Parathyroid adenoma (tissue), 2 donors: Measurements from ENCODE around the gene GID8.
"Not testable (repeated sequence)": the region's sequence is repeated elsewhere in the genome, so short reads cannot be mapped to it uniquely, and the experiment has no call there.

ENCODE experiments used
- H2AFZ ChIP-seq: fragments of 300-600 bp; sonication (generic); one replicate; pipeline ENCODE4 v1.7.0; 2017; ENCODE audit warnings: antibody characterized with exemption, mild to moderate bottlenecking
- H3K27ac ChIP-seq: fragments of 300-600 bp; sonication (generic); one replicate; pipeline ENCODE4 v1.7.0; 2017
- H3K27me3 ChIP-seq: fragments of 300-600 bp; sonication (generic); one replicate; pipeline ENCODE4 v1.7.0; 2017; ENCODE audit warnings: low read length; ENCODE audit not compliant: control insufficient read depth, insufficient read depth
- H3K36me3 ChIP-seq: fragments of 300-600 bp; sonication (generic); one replicate; pipeline ENCODE4 v1.7.0; 2017; ENCODE audit warnings: low read length; ENCODE audit not compliant: control insufficient read depth, insufficient read depth
- H3K4me1 ChIP-seq: fragments of 300-600 bp; sonication (generic); one replicate; pipeline ENCODE4 v1.7.0; 2017; ENCODE audit warnings: control low read depth
- H3K4me2 ChIP-seq: fragments of 300-600 bp; sonication (generic); one replicate; pipeline ENCODE4 v1.7.0; 2017; ENCODE audit warnings: low read length
- H3K4me3 ChIP-seq: fragments of 300-600 bp; sonication (generic); one replicate; pipeline ENCODE4 v1.7.0; 2017; ENCODE audit warnings: low read depth, low read length
- H3K79me2 ChIP-seq: fragments of 300-600 bp; sonication (generic); one replicate; pipeline ENCODE4 v1.7.0; 2017; ENCODE audit warnings: control low read depth
- H3K9ac ChIP-seq: fragments of 300-600 bp; sonication (generic); one replicate; pipeline ENCODE4 v1.7.0; 2017; ENCODE audit warnings: mild to moderate bottlenecking
- H3K9me3 ChIP-seq: fragments of 300-600 bp; sonication (generic); one replicate; pipeline ENCODE4 v1.7.0; 2017; ENCODE audit warnings: low read length; ENCODE audit not compliant: control insufficient read depth
- TF ChIP-seq, protein P1 (sequence below): fragments of 300-600 bp; sonication (generic); IDR thresholded peaks from one replicate; pipeline ENCODE4 v1.7.0; 2017; ENCODE audit warnings: antibody characterized with exemption, mild to moderate bottlenecking
- donor health status: primary hyperparathyroidism.

GID8 gene

DNA sequence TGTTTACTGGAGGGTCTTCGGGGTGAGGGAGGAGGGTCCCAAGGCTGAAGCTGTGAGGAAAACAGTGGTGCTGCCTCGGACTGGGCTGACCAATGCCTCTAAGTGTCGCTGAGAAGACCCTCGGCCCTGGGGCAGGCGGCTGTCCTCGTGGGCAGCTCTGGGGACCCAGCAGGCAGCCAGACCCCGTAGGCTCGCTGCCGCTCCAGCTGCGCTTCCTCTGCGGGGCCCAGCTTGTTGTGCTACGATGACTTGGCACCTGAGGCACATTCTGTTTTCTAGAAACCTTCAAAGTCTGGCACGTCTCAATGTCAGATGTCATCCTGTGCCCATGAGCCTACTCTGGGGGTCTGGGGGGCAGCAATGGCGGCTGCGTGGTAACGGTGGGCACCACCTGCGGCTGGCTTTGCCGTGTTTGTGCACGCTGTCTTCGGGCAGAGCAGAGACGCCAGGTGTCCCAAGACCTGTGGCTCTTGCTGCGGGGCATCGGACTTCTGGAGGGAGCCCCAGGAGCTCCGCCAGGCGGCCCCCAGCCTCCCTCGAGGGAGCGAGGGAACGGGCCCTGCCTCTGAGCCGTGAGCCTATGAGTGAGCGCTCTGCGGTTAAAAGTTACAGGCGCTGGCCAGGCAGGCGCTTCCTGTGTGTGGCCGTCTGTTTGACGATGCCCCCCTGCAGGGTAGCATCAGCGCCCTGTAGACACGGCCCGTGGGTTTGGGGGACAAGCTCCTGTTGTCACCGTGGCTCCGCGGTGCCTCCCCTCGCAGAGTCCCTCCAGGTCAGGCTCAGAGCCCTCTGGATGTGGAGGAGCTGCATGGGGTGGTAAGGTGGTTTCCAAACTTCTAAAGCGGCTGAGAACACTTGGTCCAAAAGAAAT lies 21.4 kb downstream of the GID8 start:
- Histone ChIP-seq H3K36me3 (no peaks in the 10 kb centered on the region), H3K9me3 (no peaks in the 10 kb centered on the region), H3K27ac (no peak overlapping the region), H3K4me1 (peaks cover 8% of the 10 kb centered on the region), H2AFZ (no peak overlapping the region), H3K79me2 (no peaks in the 10 kb centered on the region), H3K4me3 (no peak overlapping the region), H3K27me3 (no peaks in the 10 kb centered on the region), H3K4me2 (no peak overlapping the region), H3K9ac (no peak overlapping the region)
- TF ChIP-seq, protein P1, sequence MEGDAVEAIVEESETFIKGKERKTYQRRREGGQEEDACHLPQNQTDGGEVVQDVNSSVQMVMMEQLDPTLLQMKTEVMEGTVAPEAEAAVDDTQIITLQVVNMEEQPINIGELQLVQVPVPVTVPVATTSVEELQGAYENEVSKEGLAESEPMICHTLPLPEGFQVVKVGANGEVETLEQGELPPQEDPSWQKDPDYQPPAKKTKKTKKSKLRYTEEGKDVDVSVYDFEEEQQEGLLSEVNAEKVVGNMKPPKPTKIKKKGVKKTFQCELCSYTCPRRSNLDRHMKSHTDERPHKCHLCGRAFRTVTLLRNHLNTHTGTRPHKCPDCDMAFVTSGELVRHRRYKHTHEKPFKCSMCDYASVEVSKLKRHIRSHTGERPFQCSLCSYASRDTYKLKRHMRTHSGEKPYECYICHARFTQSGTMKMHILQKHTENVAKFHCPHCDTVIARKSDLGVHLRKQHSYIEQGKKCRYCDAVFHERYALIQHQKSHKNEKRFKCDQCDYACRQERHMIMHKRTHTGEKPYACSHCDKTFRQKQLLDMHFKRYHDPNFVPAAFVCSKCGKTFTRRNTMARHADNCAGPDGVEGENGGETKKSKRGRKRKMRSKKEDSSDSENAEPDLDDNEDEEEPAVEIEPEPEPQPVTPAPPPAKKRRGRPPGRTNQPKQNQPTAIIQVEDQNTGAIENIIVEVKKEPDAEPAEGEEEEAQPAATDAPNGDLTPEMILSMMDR = no peak

DNA sequence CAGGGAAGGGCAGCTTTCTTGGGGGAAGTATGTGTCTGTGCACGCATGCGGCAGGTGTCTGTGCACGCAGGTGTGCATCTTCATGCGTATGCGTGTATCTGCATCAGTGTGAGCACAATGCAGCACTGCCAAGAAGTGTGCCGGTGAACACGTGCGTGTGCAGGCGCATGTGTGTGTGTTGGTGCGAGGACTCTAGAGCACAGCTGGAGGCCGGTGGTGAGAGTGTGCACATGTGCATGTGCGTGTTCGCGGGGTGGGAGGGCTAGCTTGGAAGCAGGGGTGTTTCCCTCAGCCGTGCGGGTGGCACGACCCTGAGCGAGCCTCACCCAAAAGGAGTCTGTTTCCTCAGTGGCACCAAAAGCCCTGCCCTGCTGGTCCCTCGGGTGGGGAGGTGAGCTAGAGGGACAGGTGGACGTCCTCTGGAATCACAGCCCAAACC lies 22.1 kb downstream of the GID8 start:
- Histone ChIP-seq H3K4me3 (no peak overlapping the region), H3K27ac (no peak overlapping the region), H3K4me1 (peaks cover 8% of the 10 kb centered on the region), H3K9ac (no peak overlapping the region), H3K4me2 (no peak overlapping the region), H2AFZ (no peak overlapping the region), H3K79me2 (no peaks in the 10 kb centered on the region), H3K27me3 (no peaks in the 10 kb centered on the region), H3K36me3 (no peaks in the 10 kb centered on the region), H3K9me3 (no peaks in the 10 kb centered on the region)
- TF ChIP-seq, protein P1 = no peak

DNA sequence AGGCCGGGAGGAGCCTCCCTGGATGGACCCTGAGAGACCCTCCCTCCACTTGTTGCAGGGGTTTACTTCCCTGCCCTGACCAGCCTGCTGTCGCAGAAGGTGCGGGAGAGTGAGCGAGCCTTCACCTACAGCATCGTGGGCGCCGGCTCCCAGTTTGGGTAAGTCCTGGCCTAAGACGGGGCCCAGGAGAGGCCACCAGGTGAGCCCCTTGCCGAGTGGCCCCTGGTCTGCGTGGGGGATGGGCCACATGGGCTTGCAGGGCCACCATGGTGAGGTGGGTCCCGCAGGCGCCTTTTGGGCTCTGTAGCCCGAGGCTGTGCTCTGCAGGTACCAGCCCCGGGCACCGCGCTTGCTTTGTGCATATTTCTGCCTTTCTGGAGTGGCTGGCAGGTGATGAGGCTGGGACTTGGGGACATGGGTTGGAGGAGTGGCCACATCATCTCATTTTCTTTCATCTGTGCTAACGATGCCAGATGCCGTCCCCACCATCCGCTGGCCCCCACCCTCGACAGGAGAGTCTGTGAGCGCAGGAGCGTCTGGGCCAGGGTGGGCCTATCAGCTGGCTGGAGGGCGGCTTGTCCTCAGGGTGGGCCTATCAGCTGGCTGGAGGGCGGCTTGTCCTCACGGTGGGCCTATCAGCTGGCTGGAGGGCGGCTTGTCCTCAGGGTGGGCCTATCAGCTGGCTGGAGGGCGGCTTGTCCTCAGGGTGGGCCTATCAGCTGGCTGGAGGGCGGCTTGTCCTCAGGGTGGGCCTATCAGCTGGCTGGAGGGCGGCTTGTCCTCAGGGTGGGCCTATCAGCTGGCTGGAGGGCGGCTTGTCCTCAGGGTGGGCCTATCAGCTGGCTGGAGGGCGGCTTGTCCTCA lies 22.7 kb downstream of the GID8 start:
- not testable (repeated sequence) for H2AFZ ChIP-seq, H3K4me1 ChIP-seq, H3K36me3 ChIP-seq, H3K27me3 ChIP-seq, H3K9ac ChIP-seq, H3K4me3 ChIP-seq, H3K27ac ChIP-seq, H3K79me2 ChIP-seq, H3K4me2 ChIP-seq, H3K9me3 ChIP-seq

DNA sequence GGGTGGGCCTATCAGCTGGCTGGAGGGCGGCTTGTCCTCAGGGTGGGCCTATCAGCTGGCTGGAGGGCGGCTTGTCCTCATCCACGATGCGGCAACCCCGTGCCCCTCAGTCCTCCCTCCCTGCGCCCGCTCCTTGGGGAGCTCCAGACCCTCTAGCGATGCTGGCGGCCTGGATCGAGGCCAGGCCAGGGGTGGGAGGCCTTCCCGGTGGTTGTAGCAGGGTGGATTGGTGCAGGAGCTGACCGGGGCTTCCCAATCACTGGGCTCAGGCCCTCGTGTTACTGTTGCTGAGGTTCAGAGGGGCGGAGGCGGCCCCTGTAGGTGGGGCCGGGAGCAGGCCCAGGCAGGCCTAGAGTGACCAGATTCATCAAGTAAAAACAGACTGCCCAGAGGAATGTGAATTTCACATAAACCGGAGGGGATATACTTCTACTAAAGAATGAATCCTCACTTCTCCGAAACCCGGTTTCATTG lies 23.4 kb downstream of the GID8 start:
- Histone ChIP-seq H3K4me1 (no peaks in the 10 kb centered on the region), H3K4me3 (no peak overlapping the region), H3K27me3 (no peaks in the 10 kb centered on the region), H3K4me2 (no peak overlapping the region), H3K9ac (no peak overlapping the region), H3K36me3 (no peaks in the 10 kb centered on the region), H3K79me2 (no peaks in the 10 kb centered on the region), H3K27ac (no peak overlapping the region), H3K9me3 (no peaks in the 10 kb centered on the region), H2AFZ (no peak overlapping the region)
- TF ChIP-seq, protein P1 = no peak

DNA sequence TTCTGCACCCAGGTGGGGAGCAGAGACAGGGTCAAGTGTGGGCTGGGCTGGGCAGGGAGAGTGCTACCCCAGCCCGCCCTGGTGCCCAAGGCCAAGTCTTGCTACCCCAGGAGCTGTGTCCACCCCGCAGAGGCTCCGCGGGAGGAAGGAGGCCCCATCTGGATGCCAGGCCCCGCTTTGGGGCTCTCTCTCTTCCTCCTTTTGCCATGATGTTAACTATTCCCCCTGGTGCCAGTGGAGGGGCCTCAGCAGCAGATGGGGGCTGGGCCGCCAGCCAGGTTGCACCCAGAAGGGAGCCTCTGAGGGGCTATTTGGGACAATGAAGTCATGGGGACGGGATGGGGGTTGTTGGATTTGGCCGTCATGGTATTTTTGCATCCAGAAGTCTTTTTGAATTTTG lies 23.9 kb downstream of the GID8 start:
- Histone ChIP-seq H3K79me2 (no peaks in the 10 kb centered on the region), H3K4me3 (no peak overlapping the region), H3K4me2 (no peak overlapping the region), H3K9me3 (no peaks in the 10 kb centered on the region), H3K36me3 (no peaks in the 10 kb centered on the region), H3K27me3 (no peaks in the 10 kb centered on the region), H3K27ac (no peak overlapping the region), H2AFZ (no peak overlapping the region), H3K9ac (no peak overlapping the region), H3K4me1 (no peaks in the 10 kb centered on the region)
- TF ChIP-seq, protein P1 = no peak
